Activated CD4-positive, alpha-beta T cell treated with anti-CD3 and anti-CD28 coated beads, Interleukin-2, amount 50 U/mL, for 16 hours (primary cell): Measurements from ENCODE around the gene MINDY4.
"Not testable (repeated sequence)": the region's sequence is repeated elsewhere in the genome, so short reads cannot be mapped to it uniquely, and the experiment has no call there.

Source experiments
- DNase-seq: peaks from one replicate; pipeline ENCODE4 v3.0.0-alpha.2; 2020

The MINDY4 gene

DNA sequence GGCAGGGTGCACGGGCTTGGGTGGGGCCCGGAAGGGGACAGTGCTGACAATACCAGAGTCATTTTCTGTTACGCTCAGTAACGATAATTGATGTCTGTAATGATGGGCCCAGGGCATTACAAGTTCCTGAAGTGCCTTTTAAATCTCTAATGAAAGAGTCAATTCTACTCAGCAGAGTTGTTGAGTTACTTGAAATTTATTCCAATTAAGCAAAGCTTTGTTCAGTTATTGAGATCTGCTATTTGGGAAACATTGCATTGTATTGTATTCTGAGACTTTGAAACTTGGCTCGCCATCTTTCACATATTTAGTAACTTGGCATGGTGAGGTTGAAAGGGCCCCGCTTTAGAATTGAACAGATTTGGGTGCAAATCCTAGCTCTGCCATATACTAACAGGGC, 34.7 kb downstream of the MINDY4 start:
- no peak for DNase-seq

DNA sequence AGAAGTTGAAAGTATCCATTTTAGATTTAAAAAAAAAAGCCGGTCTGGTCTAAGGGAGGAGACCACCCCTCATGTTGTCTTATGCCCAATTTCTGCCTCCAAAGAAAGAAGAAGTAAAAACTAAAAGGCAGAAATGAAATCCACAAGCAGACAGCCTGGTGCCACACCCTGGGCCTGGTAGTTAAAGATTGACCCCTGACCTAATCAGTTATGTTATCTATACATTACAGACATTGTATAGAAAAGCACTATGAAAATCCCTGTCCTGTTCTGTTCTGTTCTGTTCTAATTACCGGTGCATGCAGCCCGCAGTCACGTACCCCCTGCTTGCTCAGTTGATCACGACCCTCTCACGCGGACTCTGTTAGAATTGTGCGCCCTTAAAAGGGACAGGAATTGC, 36.3 kb downstream of the MINDY4 start:
- not testable (repeated sequence) for DNase-seq

DNA sequence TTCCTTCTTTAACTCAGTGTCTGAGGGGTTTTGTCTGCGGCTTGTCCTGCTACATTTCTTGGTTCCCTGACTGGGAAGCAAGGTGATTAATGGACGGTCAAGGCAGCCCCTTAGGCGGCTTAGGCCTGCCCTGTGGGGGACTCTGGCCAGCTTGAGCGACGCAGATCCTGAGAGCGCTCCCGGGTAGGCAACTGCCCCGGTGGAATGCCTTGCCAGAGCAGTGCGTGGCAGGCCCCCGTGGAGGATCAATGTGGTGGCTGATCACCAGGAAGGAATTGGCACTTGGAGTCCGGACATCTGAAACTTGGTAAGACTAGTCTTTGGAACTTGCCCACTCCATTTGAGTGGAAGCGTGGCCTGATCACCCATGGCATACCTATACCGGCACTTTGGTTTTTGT, 36.7 kb downstream of the MINDY4 start:
- not testable (repeated sequence) for DNase-seq

DNA sequence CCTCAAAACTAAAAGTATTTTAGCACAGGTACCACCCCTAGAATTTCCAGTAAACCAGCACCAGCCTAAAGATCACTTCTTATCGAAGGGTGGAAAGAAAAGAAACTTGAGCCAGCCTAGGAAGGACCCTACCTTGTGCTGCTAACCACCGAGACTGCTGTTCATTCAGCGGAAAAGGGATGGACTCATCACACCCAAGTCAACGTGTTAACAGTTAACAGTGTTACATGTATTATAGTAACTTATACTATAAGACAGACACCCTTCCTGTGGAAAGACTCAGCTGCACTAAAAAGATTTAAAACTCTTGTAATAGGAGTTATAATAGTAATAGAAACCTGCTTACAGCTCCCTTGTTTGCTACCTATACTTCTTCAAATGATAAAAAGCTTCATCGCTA, 39.8 kb downstream of the MINDY4 start:
- DNase-seq, result no peak

DNA sequence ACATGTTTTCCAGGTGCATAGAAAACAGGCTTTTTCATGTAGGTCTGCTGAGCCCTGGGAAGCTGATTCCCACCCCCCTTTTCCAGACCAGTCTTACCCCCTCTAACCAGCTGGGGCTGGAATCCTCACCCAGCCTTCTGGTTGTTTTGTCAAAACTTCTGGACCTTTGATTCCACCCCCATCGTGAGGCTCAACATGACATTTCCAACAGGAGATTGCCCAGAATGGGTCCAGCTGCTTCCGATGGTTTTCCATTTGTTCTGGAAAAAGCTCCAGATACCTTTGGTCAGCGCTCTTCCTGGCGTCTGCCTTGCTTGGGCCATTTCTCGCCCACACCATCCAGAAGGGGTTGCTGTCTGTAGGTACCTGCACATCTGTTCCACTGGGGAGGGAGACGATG, 41.5 kb downstream of the MINDY4 start:
- DNase-seq, result no peak

DNA sequence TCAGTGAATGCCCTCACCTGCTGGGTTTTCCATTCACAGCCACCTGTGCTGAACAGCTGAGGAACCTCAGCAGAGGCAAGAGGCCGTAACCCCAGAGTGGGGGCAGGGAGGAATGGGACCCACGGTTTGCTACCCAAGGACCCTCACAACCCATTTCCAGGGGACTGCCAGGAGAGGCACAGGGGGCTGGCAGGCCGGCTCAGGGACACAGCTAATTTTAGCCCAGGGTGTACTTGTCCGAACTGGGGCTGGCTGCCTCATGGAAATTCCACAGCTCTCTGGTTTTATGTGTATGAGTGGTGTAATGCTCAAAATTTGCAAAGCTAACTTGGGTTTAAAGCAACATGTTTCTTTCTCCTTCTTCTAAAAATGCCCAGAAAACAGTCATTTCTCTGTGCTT, 42.2 kb downstream of the MINDY4 start:
- no peak for DNase-seq

DNA sequence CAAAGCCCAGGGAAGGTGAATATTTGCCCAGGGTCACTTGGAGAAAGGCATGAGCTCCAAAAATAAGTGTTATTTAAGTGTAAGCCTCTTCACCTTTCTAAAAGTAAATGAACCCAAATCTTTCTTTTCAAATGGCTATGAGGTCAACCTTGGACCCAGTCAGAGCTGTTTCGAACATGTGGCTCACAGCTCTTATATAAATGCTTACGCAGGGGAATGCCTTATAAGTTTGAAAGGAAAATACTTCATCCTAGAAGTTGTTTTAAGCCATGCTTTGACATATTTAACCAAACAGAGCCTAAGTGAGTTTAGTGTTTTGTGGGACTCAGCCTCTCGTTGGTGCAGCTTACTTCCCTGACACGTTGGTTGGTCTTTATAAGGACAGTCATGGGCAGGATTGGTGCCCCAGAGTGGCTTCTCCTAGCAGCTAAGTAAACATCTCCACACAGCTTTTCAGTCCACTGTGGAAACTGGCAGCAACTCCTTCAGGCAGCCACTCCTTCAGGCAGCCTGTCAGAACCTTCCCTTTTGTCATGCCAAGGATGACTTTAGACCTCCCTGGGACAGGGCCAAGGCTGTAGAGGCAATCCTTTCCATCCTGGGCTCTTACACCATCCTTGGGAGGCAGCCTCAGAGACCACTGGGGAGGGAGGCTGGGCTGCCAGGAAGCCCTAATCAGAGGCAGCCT, 43.6 kb downstream of the MINDY4 start:
- no peak for DNase-seq

DNA sequence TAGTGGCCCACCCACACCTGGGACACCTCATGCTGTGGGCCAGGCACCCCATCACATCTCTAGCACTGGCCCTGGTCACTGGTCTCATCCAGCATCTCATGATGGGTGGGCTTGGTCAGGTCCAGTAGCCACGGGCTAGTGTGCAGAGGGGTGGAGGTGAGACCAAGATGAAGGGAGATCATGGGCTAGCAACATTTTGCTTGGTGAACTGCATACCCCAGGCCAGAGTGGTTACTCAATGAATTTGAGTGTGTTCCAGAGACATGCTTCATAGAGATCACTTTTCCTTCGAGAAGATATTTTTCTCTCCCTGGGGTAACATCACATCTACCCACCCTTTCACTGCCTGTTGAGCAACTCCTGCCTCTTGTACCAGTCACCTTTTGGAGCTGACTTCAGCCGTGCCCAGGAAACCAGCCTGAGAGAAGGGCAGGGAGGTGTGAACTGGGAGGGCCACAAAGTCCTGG, 44.2 kb downstream of the MINDY4 start:
- no peak for DNase-seq

DNA sequence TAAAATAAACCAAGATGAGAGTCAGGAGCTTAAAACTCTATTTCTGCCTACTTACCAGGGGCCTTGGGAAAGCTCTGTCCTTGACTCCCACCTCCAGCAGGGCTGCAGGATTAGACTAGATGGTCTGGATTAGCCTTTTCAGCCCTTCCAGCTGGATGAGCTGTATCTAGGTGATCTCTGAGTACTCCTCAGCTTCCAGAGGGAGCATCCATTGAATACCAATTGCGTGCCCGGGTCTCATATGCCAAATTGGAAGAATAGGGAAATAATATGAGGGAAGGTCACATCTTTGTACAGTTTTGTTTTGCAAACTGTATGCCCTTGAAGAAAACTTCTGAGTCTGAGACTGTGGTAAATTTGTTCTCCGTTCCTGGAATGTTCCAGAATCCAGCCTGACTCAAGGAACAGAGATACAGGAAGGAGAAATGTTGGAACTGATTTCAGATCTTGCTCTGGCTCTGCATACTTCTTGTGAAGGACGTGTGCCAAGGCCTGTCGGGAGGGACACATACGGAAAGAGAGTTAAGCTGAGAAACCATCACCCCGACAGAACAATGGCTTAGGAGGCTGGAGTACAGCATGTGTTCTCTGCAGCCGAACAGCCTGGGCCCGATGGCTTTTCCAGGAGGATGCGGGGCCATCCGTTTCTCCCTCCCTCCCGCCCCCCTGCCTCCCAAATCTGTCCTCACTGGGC, 44.9 kb downstream of the MINDY4 start:
- no peak for DNase-seq

DNA sequence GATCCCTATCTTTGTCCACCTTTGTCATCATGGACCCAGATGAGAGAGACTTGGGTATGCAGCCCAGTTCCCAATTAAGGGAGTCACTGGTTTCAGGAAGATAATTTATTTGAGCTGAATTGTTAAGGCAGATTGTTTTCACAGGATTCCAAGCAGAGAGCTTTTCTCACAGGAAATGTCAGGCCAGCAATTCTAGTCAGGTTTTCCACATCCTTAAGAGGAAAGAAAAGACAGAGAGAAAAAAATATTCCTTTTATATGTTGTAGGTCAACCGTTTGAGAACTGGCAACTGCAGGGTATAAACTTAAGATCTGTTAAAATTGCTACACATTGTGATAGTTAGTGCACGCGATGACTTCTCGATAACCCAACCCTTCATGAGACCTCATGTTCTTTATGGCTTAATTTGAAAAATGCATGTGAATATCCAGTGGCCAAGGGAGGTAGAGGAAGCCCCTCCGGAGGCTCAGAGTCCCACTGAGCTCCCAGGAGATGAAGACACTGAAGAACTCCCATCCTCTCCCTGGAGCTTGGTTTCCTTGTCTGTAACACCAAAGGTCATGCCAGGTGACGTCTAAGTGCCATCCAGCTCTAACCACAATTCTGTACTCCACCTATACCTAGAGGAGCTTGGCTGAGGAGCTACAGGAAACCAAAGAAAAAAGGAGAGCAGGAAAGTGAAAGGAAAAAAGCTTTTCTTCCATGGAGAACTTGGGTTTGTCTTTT, 45.6 kb downstream of the MINDY4 start:
- DNase-seq, result no peak

DNA sequence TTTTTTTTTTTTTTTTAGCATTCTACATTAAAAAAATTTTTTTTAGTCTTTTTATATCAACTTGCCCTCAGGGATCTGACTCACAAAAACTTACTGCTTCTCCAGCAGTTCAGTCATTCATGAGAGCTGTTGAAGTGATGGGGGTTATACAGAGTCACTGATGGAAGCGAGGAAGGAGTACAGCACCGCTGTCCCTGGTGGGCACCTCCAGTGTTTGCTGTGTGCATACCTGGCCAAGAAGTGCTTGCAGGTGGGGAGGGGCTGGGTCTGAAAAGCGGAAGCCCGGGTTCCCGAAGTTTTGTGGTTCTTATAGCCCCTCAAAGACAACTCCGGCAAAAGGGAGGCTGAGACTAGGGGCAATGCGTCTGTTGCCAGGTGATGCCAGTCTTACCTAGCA, 46.2 kb downstream of the MINDY4 start:
- DNase-seq, result no peak

DNA sequence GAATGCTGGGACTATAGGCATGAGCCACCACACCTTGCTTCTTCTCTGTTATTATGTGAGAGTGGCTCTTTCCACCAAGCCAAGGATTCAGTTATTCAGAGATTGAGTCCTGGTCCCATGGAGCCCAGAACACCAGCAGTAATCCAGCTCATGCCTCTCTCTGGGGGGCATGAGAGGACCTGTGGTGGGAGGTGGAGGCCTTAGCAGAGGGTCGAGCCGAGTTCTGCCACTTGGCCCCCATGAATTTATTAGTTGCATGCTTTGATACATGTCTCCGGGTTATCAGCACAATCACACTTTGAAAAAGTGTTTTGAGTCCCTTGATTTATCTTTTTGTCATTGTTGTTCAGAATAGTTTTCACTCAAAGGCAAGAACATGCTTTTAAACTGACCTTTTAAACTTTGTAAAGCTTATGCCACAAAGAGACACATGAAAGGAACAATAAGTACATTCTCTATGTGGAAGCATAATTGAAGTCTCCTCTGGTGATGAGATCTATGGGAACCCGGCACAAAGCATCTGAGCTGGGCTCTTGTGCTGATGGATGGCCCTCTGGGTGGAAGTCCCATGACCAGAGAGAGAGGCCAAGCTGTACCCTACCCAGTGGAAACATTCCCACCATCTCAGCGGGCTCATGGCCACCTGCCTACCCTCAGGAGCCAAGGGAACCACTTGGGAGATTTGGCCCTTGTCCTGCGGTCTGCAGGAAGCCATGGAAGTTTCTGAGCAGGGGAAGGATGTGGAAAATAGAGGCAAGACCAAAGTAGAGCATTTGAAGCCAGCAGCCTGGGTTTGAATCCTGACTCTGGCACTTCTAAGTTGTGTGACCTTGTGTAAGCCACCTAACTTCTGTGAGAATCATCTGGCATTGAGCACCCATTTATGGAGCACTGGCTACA, 53.9 kb downstream of the MINDY4 start:
- no peak for DNase-seq

DNA sequence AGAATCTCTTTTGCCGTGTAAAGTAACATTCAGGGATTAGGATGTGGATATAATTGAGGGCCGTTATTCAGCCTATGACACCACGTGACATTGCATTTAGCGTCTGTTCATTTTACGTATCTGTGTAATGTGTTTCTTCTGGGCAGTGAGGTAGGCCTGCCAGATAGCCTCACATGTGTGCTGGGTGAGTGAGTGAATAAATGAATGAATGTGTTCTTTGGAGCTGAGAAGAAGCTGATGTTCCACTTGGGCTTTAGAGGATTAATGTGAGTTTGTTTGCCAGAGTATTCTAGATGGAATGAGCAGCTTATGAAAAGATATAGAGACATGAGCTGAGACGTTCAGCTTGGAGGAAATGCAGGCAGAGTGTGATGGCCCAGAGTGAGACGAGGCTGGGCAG, 55.0 kb downstream of the MINDY4 start:
- no peak for DNase-seq

DNA sequence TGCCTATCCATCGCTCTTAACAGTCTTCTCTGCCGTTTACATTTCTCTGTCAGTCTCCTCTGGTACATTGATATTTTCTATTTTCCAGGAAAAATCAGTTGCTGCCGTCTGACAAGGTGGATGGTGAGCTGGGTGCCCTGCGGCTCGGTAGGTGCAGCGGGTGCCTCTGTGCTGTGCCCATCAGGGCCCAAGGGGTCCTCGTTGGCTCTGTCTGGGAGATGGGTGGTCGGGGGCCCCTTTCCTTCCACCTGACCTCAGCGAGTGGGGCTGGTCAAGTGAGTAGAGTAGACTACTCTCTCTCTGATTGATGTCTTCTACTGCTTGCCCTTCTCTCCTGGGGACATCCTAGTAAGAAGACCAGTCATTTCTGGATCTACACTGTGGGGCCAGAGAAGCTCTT, 57.4 kb downstream of the MINDY4 start:
- no peak for DNase-seq

DNA sequence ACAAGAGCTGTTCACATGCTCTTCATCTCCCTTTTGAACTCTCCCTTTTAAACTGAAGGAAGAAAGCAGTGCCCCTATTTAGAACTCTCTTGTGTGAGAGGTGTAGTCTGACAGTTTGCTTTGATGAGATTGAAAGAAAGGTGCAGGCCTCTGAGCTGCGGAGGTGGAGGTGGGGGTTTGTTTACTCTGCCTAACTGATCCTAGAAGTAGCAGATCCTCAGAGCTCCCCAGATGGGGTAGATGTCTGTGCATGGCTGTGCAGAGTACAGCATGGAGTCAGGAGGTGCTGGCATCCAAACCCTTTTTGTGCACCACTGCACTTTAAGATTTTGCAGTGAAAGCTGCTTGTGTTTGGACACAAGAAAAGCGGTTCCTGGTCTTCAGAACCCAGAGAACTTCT, 58.3 kb downstream of the MINDY4 start:
- DNase-seq, result no peak

DNA sequence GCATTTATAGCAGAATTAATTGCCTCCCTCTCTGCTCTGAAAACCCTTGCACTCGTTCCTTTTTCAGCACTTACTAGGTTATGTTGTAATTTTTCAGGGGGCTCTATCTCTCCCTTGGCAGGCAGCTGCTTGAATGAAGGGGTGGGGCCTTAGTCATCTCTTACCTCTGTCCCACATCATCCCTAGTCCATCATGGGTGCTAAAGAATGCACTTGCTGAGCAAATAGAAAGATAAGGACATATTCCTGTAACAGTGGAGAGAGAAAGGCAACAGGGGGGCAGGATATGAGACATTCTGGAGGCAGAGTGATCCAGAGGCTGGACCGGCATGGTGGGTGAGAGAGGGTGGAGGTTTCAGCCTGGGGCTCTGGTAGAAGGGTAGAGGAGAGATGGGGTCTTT, 60.0 kb downstream of the MINDY4 start:
- DNase-seq, result no peak

DNA sequence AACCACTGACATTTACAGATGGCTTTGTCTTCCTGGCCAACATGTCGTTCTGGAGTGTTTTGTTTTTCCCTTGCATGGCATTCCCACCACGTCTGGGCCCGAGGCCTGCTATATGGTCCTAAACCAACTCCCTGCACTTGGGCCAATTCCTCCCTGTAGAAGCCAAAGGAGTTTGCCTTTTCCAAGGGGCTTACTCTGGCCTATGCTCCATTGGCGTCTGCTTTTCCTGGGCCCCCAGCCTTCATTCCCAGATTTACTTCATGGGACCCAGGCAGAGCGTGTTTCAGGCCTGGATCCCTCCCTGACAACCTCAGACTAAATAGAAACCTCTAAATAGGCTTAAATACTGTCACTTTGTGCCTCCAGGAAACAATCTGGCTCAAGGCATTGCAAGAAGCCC, 60.7 kb downstream of the MINDY4 start:
- DNase-seq, result no peak

DNA sequence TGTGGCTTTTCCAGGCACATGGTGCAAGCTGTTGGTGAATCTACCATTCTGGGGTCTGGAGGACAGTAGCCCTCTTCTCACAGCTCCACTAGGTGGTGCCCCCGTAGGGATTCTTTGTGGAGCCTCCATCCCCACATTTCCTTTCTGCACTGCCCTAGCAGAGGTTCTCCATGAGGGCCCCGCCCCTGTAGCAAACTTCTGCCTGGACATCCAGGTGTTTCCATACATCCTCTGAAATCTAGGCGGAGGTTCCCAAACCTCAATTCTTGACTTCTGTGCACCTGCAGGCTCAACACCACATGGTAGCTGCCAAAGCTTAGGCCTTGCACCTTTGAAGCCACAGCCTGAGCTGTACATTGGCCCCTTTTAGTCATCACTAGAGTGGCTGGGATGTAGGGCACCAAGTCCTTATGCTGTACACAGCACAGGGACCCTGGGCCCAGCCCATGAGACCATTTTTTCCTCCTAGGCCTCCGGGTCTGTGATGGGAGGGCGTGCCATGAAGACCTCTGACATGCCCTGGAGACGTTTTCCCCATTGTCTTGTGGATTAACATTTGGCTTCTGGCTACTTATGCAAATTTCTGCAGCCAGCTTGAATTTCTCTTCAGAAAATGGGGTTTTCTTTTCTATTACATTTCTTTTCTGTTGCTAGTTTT, 62.9 kb downstream of the MINDY4 start:
- DNase-seq, result not testable (repeated sequence)

DNA sequence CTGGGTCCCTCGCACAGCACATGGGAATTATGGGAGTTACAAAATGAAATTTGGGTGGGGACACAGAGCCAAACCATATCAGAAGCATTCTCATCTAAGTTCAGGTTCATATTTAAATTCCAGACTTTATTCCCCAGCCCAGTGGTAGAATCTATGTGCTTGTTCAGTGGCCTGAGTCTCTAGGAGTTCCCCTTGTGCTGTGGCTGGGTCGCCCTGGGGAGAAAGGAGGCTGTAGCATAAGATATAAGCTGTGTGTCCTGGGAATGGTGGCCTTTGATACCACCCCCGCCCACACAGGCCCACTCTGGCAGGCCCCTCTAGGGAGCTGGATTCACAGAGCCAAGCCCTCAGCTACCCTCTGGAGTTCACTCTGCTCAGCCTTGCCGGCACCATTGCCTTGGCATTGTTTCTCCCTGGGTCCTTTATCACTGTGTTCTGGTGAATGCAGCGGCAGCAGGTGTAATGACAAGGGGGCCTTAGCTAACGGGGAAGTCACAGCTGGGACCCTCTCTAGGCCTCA, 64.2 kb downstream of the MINDY4 start:
- DNase-seq, result no peak

DNA sequence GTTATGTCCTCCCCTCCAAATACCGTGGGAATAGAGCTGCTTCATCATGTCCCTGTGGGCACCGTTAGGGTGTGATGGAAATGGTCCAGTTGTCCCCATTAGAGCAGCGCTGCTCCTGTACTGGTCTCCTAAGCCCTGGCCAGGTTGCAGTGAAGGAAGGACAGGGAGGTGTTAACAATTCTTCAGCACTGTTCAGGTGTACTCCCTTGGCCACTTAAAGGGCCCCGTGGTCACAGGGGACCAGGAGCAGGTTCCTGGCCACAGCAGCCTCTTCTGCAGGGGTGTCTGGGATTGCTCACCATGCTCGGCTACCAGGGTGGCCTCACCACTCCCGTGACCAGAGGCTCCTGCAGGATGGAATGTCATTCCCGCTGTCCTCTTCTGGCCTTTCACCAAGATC, 65.8 kb downstream of the MINDY4 start:
- no peak for DNase-seq

DNA sequence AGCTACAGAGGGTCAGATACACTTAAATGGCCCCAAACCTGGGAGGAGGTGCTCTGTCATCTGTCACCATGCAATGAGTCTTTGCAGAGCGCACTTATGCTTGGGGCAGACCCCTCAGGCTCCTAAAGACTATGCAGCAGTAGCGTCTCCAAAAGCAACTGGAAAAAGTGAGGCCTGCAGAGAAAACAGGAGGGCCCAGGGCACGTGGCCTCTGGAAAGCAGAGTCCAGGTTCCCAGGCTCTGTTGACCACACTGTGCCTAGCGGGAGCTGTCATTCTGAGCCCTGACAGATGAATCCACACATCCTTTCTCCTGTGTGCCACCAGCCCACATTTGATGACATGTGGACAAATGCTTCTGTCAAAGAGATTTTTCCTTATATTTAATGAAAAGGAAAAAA, 66.4 kb downstream of the MINDY4 start:
- DNase-seq, result no peak

DNA sequence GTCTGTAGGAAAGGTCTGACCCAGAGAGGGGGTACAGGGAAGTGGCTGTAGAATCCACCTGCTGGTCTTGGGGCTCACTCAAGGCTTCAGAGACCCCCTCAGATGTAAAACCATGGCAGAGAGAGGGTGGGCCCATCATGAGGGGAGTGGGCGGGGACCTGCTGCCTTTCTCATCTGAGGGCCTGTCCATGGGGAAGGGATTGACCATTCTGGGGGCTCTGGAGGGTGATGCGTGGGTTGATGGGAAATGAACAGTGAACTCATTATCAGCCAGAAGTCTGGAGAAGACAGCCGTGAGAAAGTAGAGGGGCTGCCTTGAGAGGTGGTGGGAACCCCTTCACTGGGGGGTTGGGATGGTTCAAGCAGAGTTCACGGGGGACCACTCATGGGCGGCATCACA, 66.8 kb downstream of the MINDY4 start:
- DNase-seq, result no peak
